Epithelial cell of esophagus (primary cell): ENCODE measurements around the gene SCAF8.
A peak's percentile ranks its signal among the peaks of the same experiment; 100 is the strongest.

Source experiments
- DNase-seq: peaks from one replicate; pipeline ENCODE4 v3.0.0; 2010; ENCODE audit warnings: low read depth
- H3K4me3 ChIP-seq: 2 replicates; pipeline ENCODE4 v1.5.1; 2011; ENCODE audit warnings: mild to moderate bottlenecking, low read length, control low read depth
- TF ChIP-seq, protein P1 (sequence below): IDR thresholded peaks from 2 replicates; pipeline ENCODE4 v1.5.1; 2011; ENCODE audit warnings: low read depth, mild to moderate bottlenecking, low read length, control low read depth, inconsistent platforms; ENCODE audit not compliant: insufficient read depth; ENCODE audit errors: missing control alignments

Gene SCAF8

DNA sequence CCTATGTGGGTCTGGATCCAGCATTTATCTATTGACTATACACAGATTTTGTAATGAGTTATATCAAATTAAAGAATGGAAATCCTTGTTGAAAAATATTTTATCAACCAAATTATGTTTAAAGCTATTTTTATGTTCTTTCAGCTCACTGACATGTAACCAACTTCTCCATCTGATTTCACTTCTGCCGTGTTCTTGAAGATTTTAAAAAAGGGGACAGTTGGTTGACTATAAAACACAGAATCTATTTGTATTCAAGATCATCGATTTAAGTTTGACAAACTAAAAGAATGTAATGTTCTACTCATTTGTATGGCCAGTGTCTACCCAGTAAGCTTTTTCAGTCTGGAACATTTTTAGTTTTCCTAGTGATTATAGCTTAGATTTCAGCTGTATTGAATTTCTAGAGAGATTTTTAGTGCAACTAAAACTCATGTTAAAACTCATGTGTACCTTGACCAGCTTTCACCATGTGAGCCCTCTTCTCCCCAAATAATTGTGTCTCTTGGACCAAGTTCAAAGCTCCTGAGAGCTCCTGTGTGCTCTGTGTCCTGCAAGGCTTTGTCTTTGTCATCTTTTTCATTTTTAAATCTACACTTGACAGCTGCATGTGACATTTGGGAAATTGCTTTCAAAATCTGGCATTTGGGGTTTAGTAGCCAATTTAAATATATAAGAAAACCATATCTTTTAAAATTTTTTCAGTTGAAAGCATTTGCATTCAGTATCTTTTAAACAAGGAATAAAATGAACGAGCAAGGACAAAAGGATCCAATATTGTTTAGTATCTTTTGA, 143.5 kb downstream of the SCAF8 start:
- DNase-seq = no peak
- no peak overlapping the region for H3K4me3 ChIP-seq
- TF ChIP-seq, protein P1, sequence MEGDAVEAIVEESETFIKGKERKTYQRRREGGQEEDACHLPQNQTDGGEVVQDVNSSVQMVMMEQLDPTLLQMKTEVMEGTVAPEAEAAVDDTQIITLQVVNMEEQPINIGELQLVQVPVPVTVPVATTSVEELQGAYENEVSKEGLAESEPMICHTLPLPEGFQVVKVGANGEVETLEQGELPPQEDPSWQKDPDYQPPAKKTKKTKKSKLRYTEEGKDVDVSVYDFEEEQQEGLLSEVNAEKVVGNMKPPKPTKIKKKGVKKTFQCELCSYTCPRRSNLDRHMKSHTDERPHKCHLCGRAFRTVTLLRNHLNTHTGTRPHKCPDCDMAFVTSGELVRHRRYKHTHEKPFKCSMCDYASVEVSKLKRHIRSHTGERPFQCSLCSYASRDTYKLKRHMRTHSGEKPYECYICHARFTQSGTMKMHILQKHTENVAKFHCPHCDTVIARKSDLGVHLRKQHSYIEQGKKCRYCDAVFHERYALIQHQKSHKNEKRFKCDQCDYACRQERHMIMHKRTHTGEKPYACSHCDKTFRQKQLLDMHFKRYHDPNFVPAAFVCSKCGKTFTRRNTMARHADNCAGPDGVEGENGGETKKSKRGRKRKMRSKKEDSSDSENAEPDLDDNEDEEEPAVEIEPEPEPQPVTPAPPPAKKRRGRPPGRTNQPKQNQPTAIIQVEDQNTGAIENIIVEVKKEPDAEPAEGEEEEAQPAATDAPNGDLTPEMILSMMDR = no peak

DNA sequence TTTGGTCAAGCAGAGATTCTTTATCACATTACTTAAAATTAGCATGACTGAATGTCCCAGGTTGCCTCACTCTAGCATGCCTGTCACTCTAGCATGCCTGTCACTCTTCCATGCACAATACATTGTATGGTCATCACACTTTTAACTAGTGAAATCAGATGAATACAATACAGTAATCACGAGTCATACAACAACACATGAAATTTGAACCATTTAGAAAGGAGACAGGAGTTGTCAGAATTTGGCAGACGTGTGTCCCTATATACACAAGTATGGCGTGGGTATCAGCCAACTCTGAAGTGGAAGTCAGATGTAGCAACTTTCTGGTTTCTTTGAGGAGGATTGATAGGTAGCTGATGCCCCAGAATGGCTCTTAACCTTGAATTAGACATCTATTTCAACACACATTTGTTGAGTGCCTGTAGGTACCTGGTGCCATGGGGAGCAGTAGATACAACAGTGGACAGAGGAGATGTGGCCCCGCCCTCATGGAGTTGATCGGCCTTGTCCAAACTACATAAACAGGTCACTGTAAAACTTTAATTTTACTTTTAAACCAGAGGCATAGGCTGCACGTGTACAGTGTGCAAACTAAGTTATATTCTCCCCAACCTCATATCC, 145.8 kb downstream of the SCAF8 start:
- DNase-seq = peak; percentile 45
- no peak overlapping the region for H3K4me3 ChIP-seq
- TF ChIP-seq, protein P1 = no peak

DNA sequence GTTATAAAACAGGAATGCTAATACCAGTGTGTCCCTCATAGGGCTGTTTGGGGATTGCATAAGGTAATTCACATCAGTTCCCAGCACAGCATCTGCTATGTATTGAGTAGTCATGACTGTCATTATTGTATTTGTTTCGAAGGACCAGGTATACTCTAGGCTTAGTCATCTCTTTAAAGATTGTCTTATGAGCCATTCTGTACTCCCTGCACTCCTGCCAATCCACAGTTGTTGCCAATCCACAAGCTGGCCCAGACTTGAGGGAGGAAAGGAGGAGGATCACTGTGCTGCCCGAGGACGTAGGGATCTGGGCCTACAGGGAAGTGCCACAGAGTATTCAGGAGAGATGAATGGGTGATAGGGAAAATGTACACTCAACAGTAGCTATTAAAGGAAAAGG, 148.9 kb downstream of the SCAF8 start:
- no peak overlapping the region for H3K4me3 ChIP-seq
- peak; percentile 93 for DNase-seq
- TF ChIP-seq, protein P1 = no peak
